SU-DHL-6 (cell line): ENCODE data around the gene MICAL3.

Experiments
- H2AFZ ChIP-seq: fragments of 200-600 bp; sonication (generic); 2 replicates; pipeline ENCODE4 v1.6.1; 2014; ENCODE audit warnings: low read depth, mild to moderate bottlenecking, moderate library complexity, mixed read lengths, antibody characterized with exemption, low read length; ENCODE audit not compliant: severe bottlenecking
- H3F3A ChIP-seq: fragments of 200-600 bp; shearing (Covaris generic); 2 replicates; pipeline ENCODE4 v1.6.0; 2016; ENCODE audit warnings: antibody characterized with exemption, mild to moderate bottlenecking; ENCODE audit not compliant: insufficient read depth
- H3K27ac ChIP-seq: fragments of 200-600 bp; sonication (generic); 2 replicates; pipeline ENCODE4 v1.5.1; 2016; ENCODE audit warnings: low read depth, mild to moderate bottlenecking, low read length, moderate library complexity, mixed read lengths
- H3K27me3 ChIP-seq: fragments of 200-600 bp; sonication (generic), shearing (Covaris generic); 2 replicates; pipeline ENCODE4 v1.6.0; 2014; ENCODE audit warnings: mild to moderate bottlenecking, low read length
- H3K36me3 ChIP-seq: fragments of 200-600 bp; sonication (generic); 2 replicates; pipeline ENCODE4 v1.6.1; 2014; ENCODE audit warnings: mild to moderate bottlenecking, low read length, mixed read lengths
- H3K4me2 ChIP-seq: fragments of 300-600, 200-600 bp; shearing (Covaris generic), sonication (generic); 2 replicates; pipeline ENCODE4 v1.6.0; 2014; ENCODE audit warnings: low read length, low read depth, mild to moderate bottlenecking; ENCODE audit not compliant: poor library complexity, severe bottlenecking
- H3K4me3 ChIP-seq: fragments of 200-600 bp; sonication (generic); 2 replicates; pipeline ENCODE4 v1.5.1; 2014; ENCODE audit warnings: antibody characterized with exemption, low read length, mild to moderate bottlenecking, mixed read lengths; ENCODE audit not compliant: insufficient read depth, poor library complexity, severe bottlenecking
- H3K79me2 ChIP-seq: fragments of 200-600 bp; sonication (generic); 2 replicates; pipeline ENCODE4 v1.6.1; 2014; ENCODE audit warnings: mild to moderate bottlenecking, low read length, moderate library complexity; ENCODE audit not compliant: insufficient read depth
- H3K9ac ChIP-seq: fragments of 200-600 bp; sonication (generic); 2 replicates; pipeline ENCODE4 v1.7.0; 2014; ENCODE audit warnings: mild to moderate bottlenecking, low read length
- H3K9me2 ChIP-seq: fragments of 200-600 bp; sonication (generic); replicated peaks from 2 replicates; pipeline ENCODE4 v1.6.1; 2014; ENCODE audit warnings: low read length; ENCODE audit not compliant: insufficient read depth
- H3K9me3 ChIP-seq: fragments of 200-600 bp; sonication (generic); 2 replicates; pipeline ENCODE4 v1.6.1; 2014; ENCODE audit warnings: low read length, mixed read lengths; ENCODE audit not compliant: insufficient read depth
- H4K20me1 ChIP-seq: fragments of 200-600 bp; sonication (generic); 2 replicates; pipeline ENCODE4 v1.6.1; 2014; ENCODE audit warnings: low read depth, mild to moderate bottlenecking, antibody characterized with exemption, low read length, moderate library complexity, mixed read lengths
- CTCF ChIP-seq: fragments of 200-600 bp; sonication (generic); IDR thresholded peaks from one replicate; pipeline ENCODE4 v1.5.1; 2017; ENCODE audit warnings: antibody characterized with exemption, mild to moderate bottlenecking, low read length, moderate library complexity; ENCODE audit not compliant: insufficient read depth, poor library complexity, severe bottlenecking
- EZH2phosphoT487 ChIP-seq: fragments of 200-600 bp; sonication (generic), shearing (Covaris generic); conservative IDR thresholded peaks from 2 replicates; pipeline ENCODE4 v1.6.1; 2018; ENCODE audit warnings: mild to moderate bottlenecking, antibody characterized with exemption, low read length, moderate library complexity, mixed read lengths

MICAL3 gene

GRCh38 chr22:17794726-17795542 is 229.4 kb downstream of the MICAL3 start:
- no peaks in the 10 kb centered on the region for H3K36me3 ChIP-seq
- H3K27ac ChIP-seq = no peak overlapping the region
- TF ChIP-seq EZH2phosphoT487 (no peak), CTCF (no peak)
- H3K27me3 ChIP-seq = no peaks in the 10 kb centered on the region
- H2AFZ ChIP-seq = no peak overlapping the region
- no peak overlapping the region for H3K4me3 ChIP-seq
- H3F3A ChIP-seq = no peaks in the 10 kb centered on the region
- no peak overlapping the region for H3K4me2 ChIP-seq
- H3K79me2 ChIP-seq = no peaks in the 10 kb centered on the region
- H4K20me1 ChIP-seq = no peaks in the 10 kb centered on the region
- H3K9me3 ChIP-seq = no peaks in the 10 kb centered on the region
- no peaks in the 10 kb centered on the region for H3K9me2 ChIP-seq
- no peak overlapping the region for H3K9ac ChIP-seq

- no peaks in the 10 kb centered on the region for H3K27me3 ChIP-seq
- TF ChIP-seq CTCF (no peak), EZH2phosphoT487 (no peak)
- H2AFZ ChIP-seq = no peak overlapping the region
- no peak overlapping the region for H3K4me2 ChIP-seq
- H3K9me2 ChIP-seq = no peaks in the 10 kb centered on the region
- H3K27ac ChIP-seq = no peak overlapping the region
- H3K36me3 ChIP-seq = no peaks in the 10 kb centered on the region
- H3K79me2 ChIP-seq = no peaks in the 10 kb centered on the region
- no peak overlapping the region for H3K4me3 ChIP-seq
- no peaks in the 10 kb centered on the region for H4K20me1 ChIP-seq
- no peaks in the 10 kb centered on the region for H3F3A ChIP-seq
- no peaks in the 10 kb centered on the region for H3K9me3 ChIP-seq
- H3K9ac ChIP-seq = no peak overlapping the region
These were observed 231.4 kb downstream of the MICAL3 start for GRCh38 chr22:17792854-17793434.

- H3K79me2 ChIP-seq = no peaks in the 10 kb centered on the region
- no peak overlapping the region for H2AFZ ChIP-seq
- no peak overlapping the region for H3K27ac ChIP-seq
- TF ChIP-seq EZH2phosphoT487 (no peak), CTCF (no peak)
- no peaks in the 10 kb centered on the region for H3K27me3 ChIP-seq
- no peaks in the 10 kb centered on the region for H3K9me3 ChIP-seq
- no peak overlapping the region for H3K4me3 ChIP-seq
- no peaks in the 10 kb centered on the region for H3F3A ChIP-seq
- no peaks in the 10 kb centered on the region for H3K9me2 ChIP-seq
- H4K20me1 ChIP-seq = no peaks in the 10 kb centered on the region
- no peak overlapping the region for H3K9ac ChIP-seq
- H3K4me2 ChIP-seq = no peak overlapping the region
- no peaks in the 10 kb centered on the region for H3K36me3 ChIP-seq
These were observed 232.1 kb downstream of the MICAL3 start for GRCh38 chr22:17792299-17792698.
